NCI-H1048 (cell line): ENCODE data around the gene GPSM1.

Experiments
- DNase-seq: peaks from one replicate; lab custom pipeline; 2025; lab: John Stamatoyannopoulos, UW

GPSM1 gene

DNA sequence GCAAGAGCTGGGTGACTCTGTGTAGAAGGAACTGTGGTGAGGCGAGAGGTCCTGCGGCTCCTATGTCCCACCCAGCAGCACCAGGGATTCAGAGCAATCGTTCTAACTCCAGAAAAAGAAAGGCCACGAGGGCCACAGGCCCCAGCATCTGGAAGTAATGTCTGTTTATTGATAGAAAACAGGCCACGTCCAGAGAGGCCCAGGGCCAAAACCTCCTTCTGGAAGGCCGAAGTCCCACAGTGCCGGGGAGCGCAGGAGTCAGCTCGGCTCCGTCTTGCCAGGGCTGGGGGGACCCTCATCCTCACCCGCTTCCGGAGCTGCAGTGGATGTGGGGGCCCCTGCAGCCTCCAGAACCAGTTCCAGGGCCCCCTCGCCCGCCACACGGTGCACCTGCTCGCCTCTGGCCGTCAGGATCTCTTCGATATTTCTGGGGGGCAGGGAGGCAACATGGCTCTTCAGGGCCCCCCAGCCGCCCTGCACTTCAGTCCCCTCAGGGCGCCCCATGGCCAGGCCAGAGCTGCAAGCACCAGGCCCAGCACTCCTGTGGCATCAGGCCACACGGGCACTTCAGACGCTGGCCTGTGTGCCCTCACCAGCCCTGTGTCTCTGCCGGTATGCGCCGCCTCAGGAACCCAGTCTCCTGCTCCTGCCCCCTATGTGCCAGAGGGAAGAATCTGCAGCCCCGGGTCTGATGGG, 34.6 kb downstream of the GPSM1 start:
- no peak for DNase-seq

DNA sequence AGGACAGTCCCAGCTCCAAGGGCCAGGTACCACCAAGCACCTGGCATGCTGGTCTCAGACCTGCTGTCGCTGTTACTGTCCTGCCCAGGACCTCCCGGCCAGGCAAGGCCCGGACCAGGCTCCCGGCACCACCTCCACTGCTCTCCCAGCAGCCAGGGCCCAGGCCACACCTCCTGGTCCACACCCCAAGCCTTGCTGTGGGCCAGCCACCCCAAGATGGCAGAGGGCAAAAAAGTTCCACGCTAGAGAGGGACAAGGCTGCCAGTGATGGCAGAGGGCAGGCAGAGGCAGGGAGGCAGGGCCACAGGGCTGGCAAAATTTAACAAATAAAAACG, 35.1 kb downstream of the GPSM1 start:
- DNase-seq: no peak

DNA sequence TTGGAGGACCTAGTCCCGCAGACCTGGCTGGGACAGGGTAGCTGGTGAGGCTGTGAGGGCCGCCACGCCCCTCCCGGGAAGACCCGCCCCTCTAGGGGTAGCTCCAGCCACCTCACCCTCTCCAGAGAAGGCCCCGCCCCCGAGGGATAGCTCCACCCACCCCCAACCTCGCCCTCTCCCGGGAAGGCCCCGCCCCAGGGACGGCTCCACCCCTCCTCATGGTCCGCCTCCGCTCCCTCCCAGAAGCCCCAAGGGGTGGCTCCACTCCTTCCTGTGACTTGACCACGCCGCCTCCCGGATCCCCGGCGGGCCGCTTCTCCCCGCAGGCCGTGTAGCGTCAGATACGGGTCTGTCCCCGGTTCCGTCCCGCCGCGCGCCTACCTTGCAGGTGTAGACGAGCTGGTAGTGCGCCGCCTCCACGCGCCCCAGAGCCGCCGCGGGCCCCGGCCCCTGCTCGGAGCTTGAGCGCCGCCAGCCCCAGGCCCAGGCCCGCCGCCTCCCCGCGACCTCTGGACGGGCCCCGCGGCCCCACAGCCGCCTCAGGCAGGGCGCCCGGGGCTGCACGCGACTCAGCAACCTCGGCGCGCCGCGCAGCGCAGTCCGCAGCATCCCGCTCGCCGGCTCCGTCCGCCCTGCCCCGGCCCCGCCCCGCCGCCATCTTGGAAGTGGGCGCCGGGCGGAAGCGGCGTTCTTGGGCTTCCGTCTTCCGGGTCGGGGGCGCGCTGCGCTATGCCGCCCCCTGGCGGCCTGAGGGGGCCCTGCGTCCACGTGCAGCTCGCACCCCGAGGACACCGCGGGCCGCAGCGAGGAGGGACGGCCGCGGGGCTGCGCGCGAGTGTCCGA, 36.0 kb downstream of the GPSM1 start, which contains the start of gene DNLZ:
Gene DNLZ, minus strand, starts transcription at position 639 of the 843 bp plus-strand sequence. Its CDS starts 30 bp downstream, at position 609.
- DNase-seq: peak; percentile 79

DNA sequence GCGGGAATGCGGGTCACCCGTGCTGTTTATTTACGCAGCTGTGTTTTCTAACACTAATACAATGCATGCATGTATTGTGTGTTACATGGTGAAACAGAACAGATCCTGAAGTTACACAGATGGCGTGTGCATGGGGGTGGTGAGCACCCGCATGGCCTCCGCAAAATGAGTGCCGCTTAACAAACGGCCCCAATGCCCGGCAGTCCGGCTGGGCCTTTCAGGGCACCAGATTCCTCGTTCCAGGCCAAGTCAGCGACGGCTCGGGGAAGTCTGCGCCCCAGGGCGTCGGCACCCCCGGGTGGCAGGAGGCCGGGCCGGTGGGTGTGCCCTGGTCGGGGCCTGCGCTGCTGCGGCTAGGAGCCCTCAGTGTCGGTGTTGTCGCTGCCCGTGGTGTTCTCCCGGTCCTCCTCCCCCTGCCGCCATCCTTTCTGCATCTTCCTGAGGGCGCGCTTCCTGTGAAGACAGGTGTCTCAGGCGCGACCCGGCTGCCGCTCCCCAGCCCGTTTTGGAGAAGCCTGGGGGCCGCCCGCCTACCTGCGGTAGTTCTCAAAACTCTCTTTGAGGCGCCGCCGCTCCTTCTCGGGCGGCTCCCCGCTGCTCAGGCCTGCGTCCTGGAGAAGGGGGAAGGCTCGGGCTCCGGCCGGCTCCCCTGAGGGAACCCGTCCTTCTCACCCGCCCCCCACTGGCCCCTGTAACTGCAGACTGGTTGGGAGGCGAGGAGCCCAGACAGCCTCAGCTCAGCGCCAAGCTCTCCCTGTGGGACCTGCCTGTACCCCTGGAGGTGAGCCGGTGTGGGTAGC, 36.8 kb downstream of the GPSM1 start:
- DNase-seq: no peak

DNA sequence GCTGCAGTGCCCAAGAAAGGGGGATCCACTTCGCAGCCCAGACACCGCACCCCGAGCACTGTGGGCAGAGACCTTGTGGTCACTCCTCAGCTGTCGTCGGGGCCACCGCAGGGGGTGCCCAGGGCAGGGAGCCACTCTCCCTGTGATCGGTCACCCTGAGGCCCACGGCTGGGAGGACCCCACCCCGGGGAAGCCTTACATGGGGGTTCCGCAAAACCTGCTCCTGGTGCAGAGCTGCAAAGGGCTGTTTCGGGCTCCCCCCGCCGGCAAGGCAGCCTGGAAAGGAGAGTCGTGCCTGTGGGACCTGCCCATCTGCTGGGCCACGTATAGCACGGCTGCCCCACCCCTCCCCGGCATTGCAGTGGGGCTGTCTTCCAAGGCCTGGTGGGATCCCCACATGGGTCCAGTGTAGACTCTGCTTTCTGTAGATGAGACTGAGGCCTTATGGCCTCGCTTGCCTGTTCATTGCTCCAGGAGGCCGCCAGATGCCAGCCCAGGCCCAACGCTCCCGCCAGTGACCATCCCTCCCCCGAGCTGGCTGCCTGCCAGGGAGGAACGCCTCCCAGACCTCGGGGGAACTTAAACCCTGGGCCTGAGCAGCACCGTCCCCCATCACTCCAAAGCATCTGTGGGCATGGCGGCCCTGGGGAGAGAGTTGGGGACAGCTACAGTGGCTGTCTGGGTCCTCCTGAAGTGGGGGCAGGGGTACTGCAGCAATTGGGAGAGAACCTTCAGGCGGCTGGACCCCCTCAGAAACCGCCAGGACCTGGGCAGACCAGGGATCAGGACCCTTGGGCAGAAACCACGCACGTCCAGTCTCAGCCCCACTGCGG, 37.8 kb downstream of the GPSM1 start:
- DNase-seq: no peak

DNA sequence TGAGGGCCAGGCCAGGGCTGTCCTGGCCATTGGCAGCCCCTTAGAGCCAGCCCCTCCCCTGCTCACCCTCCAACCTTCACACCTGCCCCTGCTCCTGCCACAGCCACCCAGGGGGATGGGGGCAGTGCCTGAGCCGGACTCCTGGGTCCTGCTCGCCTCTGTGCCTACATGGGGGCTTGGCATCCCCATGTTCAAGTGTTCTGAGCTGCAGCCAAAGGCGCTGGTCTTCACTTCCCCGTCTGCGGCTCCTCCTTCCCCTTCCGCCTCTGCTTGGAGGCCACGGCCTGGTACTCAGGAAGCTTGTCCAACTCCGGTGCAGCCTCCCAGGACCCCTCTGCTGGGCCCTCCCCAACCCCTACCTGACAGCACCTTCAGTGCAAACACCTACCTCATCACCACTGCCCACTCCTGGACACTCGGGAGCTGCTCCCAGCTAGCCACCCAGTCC, 38.5 kb downstream of the GPSM1 start:
- no peak for DNase-seq

DNA sequence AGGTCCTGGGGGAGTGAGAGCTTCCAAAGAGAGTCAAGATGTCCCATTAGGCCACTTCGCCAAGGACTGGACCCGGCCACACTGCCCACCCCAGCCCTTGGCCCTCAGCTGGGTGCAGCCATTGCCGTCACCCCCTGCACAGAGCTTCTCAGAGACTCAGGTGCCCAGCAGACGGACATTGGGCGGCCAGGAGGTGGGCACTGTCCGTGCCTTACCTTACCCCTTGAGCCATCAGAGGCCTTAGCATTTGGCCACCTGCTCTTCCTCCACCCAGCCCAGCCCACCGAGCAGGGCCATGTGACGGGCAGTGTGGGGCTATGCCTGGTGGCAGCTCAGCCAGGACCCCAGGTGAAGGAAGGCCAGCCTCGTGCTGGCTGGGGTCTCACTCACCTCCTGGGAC, 39.5 kb downstream of the GPSM1 start:
- no peak for DNase-seq

DNA sequence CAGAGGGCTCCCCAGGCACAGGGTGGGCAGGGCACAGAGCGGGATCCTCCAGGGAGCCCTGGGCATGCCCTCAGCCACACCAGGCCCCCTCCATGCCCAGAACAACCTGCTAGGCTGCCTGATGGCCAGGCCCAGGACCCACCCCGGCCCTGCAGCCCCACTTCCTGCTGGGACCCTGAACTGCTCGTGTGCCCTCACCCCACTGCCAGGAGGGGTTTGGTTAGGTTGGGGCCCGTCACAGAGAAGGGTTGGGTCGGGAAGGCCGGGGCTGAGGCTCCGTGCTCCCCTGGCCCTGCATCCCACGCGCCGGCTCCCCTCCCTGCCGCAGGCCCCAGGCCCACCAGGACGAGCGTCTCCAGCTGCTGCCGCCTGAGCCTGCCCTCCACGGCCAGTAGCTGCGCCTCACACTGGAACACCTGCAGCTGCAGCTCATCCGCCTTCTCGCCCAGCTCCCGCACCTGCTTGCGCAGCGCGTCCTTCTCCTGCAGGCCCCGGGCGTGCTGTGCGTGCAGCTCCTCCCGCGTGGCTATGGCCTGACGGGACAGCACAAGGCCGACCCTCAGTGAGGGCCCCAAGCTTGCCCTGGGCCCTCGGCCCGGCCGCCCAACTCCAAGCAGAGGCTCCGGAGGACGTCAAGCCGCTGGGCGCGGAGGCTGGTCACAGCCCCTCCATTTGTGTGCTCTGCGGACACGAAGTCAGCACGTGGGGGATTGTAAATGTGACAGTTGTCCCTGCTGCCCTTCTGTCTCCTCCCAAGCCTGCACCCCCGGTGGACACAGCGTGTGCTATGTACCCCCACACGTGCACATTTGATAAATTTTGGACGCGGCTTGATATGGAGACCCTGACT, 40.2 kb downstream of the GPSM1 start:
- DNase-seq: no peak

DNA sequence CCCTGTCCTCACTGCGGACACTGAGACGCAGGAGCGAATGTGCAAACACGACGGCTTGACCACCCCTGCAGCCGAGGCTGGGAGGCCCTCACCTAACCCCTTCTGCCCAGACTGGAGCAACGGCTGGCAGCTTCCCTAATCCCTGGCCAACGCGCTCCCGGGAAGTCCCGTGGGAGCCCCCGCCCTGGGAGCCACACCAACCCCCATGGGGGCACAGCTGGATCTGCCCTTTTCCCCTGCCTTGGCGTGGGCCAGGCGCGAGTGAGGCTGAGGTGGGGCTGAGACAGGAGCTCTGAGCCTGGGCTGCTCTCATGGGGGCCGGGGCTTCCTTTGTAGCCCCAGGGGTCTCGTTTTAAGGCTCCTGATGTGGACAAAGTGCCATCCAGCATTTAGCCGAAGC, 40.9 kb downstream of the GPSM1 start:
- DNase-seq: no peak

DNA sequence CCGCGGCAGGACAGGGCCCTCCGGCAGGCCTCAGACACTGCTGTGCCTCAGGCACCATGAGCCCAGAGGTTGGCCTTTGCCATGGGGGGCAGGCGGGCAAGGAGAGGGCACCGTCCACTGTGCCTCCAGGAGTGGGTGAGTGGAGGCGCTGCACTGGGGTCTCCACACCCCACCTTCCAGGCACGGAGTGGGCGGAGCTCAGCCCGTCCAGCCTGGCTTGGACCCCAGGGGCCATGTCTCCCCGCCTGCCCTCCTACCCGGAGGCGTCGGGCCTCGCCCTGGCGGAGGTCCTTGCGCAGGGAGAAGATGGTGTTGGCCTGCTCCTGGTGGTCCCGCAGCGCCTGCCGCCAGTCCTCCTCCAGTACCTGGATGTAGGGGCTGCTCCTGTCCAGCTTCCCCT, 42.7 kb downstream of the GPSM1 start:
- DNase-seq: no peak

DNA sequence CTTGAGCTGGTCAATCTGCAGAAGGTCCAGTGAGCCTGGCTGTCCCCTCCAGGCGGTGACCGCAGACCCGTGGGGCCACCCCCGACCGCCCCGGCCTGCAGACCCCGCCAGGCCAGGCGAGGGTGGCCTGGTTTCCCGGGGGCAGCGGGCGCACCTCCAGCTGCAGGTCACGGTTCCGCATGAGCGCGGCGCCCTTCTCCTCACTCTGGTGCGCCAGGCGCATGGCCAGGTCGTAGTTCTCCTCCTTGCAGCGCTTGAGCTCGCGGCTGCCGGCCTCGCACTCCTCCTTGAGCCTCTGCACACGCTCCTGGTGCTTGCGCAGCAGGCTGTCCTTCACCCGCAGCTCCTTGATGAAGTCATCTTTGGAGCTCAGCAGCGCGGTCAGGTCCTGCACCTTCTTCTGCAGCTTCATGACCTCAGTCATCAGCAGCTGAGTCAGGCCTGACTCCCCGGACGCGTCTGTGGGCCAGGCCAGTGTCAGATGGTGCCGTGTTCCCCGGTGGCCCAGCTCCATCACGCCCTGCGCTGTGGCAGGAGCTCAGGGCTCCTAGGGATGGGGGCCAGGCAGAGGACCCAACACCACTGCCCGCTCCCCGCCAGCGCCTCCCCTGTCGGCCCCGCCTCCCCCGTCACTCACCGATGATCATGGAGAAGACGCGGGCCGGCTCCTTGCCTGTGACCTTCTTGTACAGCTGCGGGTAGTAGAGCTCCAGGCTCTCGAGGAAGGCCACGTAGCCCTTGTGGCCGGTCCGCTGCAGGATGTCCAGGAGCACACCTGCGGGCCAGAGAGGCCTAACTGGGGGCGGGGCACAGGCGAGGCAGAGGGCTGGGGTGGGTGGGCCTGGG, 43.6 kb downstream of the GPSM1 start:
- DNase-seq: no peak

DNA sequence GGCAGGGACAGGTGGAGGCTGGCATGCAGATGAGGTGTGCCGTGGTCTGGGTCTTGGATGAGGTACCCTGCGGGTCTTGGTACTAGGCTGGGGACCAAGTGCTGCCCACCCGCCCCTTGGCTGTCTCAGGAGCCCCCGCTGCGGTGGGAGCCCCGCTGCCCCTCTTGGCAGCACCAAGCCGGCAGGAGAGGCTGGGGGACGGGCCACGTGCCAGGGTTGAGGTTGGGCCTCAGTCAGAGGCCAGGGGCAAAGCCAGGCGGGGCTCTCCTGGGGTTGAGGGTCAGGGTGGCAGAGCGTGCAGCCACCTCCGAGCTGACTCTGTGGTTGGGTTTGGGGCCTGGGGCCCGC, 44.2 kb downstream of the GPSM1 start:
- DNase-seq: no peak

DNA sequence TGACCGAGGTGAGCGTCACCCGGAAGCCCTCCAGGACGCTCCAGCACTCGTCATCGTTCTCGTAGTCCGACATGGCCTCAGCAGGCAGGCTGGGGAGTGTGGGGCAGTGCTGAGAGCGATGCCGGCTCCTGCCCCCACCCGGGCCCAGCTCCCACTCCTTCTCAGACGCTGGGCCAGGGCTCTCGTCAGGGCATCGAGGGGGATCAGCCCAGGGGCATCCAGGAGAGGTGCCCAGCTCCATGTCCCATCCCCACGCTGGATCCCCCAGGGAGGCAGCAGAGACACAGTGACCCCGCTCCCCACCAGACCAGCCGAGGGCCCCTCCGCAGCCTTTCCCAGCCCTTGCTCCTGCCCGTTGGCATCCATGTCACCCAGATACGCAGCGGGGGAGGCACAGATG, 44.7 kb downstream of the GPSM1 start:
- no peak for DNase-seq

DNA sequence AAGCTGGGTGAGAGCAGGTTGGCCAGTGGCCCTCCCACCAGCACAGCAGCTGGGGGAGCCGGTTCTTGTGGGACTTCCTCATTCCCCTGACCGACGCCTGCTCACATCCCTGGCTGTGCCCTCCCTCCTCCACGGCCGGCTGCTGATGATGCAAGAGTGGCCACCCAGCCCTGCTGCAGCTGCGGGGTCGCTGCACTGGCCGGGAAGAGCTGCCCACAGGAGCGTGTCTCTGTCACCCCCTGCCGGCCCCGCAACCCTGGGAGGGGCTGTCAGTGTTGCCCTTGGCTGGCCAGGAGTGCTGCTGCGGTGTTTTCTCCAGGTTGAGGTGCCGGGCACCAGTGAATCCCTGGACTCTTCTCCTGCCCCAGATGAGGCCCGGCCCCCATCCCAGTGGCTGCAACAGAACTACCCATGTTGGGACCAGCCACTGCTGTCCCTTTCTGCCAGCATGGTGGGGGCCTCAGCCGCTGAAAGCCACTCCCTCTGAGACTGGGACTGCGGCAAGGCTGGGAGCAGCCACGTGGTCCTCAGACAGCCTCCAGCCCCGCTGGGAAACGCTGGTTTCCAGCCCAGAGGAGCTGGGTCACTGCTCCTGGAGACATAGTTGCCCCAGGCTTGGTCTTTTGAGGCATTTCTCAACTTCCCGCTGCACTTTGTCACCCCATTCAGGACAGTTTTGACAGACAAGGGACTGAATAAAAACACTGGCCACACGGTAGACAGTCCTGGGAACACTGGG, 45.4 kb downstream of the GPSM1 start:
- no peak for DNase-seq

DNA sequence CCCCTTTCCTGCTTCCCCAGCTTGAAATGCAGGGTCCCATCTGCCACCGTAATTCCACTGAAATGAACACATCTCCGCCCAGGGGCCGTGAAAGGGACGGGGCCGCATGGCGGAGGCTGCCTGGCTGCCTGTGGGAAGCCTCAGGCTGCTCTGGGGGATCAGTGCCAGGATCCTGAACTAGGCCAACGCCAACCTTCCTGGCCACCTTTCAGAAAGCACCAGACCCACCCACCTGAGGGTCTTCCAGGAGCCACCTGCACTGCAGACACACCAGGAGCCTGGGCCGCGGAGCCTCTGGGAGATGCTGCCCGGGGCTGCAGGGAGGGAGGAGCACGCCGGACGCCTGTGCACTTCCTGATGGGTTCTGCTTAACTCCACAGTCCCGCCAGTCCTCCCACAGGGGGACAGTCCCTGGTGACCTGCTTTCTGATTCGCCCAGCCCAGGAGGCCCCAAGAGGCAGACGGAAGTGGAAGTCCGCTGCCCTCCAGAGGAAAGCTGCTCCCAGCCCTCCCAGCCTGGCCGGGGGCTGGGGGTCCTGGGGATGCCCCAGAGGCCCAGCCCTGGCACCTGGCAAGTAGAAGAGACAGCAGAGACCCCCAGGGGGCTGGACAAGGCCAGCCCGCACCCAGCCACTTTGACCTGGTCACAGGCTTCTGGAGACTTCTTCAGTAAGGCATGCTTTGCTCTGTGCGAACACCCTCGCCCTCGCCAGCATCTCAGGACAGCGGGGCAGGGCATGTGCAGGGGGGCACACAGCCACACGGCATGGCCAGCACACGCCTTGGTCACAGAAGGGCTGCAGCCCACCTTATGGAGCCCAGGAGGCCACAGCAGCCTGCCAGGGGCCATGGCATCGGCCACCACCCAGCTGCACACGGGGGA, 46.2 kb downstream of the GPSM1 start, which contains the start of gene CARD9:
Gene CARD9, minus strand, starts transcription at position 370 of the 883 bp plus-strand sequence. CDS start 1,591 bp downstream, outside the sequence.
- no peak for DNase-seq

DNA sequence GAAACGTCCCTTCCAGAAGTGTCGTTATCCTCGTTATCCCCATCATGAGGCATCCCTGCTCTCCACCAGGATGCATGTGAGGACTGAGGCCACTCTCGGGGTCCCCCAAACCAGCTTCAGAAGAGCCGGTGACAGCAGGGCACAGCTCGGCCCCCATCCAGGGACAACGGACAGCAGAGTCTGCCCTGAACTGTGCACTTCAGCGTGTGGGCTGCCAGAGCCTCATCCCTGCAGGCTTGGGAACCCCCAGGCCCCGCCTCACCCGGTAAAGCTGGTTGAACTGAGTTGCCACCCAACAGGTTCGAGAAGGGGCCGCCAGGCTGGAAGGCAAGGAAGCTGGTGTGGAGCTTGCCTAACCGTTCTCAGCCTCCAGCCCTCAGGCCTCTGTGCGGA, 46.8 kb downstream of the GPSM1 start:
- no peak for DNase-seq

DNA sequence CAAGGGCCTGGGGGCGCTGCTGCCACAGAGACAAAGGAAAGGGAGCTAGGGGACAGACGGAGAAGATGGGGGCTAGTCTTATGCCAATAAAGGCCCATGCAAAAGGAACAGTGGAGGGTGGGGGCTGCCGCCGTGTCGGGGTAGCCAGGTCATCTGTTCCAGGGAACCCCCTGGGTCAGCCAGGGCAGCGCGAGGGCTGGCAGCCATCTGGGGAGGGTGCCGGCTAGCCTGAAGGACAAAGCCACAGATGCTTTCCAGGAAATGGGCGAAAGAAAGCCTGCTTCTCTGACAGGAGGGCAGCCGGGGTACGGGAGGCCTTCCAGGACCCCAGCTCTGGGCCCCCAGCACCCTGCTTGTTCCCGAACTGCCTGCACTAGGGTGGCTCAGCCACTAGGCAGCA, 47.8 kb downstream of the GPSM1 start:
- no peak for DNase-seq

DNA sequence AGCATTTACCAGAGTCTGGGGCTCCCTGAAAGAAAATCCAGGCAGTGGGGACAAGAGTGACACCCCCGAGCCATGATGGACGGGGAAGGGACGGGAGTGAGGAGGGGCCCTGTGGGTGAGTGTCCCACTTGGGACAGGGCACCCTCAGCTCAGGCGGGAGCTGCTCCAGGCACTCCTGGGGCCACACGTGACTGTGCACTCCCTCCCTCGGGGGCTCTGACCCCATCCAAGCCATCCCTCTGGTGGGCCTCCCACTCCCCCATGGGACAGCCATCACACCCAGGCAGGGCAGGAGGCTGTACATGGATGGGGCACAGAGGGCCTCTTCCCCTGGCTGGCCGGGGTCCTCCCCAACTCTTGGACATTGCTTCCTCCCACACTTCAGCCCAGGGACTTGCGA, 49.1 kb downstream of the GPSM1 start:
- no peak for DNase-seq
